Erythroblast (primary cell): ENCODE data around the gene ARHGAP28.

Source experiments
- GATA1 ChIP-seq: IDR thresholded peaks from 2 replicates; pipeline ENCODE4 v1.6.1; 2011; ENCODE audit warnings: low read depth, mild to moderate bottlenecking, control low read depth, low read length, moderate library complexity
- POLR2A ChIP-seq: IDR thresholded peaks from 2 replicates; pipeline ENCODE4 v1.6.1; 2011; ENCODE audit warnings: mild to moderate bottlenecking, low read length

DNA sequence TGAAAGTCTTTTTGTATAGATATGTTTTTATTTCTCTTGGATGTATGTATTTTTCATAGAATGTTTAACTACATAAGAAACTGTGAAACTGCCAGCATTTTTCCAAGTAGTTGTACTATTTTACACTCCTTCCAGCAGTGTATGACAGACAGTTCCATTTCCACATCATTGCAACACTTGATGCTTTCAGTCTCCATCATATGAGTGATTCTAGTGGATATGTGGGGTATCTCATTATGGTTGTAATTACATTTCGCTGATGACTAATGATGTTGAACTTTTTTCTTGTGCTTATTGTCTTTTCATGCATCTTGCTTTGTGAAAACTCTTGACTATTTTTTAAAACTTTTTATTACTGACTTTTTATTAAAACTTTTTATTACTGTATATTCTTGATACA, 101.4 kb downstream of the ARHGAP28 start:
- TF ChIP-seq POLR2A: no peak
- no peak for TF ChIP-seq GATA1
